T-cell (primary cell): ENCODE data around the gene DPEP1. TPM values are rescaled to one million over a fixed set of nuclear protein-coding genes. Genes with fewer than 3 reads are reported as not detected.
"Not testable (repeated sequence)": the region's sequence is repeated elsewhere in the genome, so short reads cannot be mapped to it uniquely, and the experiment has no call there.

Source experiments
- ATAC-seq, 4 experiments: fragments of 200-7000 bp in 3 of 4; fragments of 150-1000 bp in 1 of 4; cut with Tn5 transposase; replicated peaks in 1 of 4; 1 replicate in 3 of 4; 2 replicates in 1 of 4; pipeline ENCODE4 v1.10.0; 2021; ENCODE audit warnings: moderate library complexity in 3 of 4, mild to moderate bottlenecking in 2 of 4, moderate number of reproducible peaks in 1 of 4
- CTCF ChIA-PET, 2 donors: fragments of 300-600 bp; sonication (Branson Sonifier 250); formaldehyde crosslinking; loops; one replicate each; lab custom pipeline; 2022; ENCODE audit warnings: antibody characterized with exemption in 2 of 2; lab: Charles Lee
- POLR2A ChIA-PET, 2 donors: fragments of 300-600 bp; sonication (Branson Sonifier 250); formaldehyde crosslinking; loops; one replicate each; lab custom pipeline; 2022; ENCODE audit warnings: antibody characterized with exemption in 2 of 2; lab: Charles Lee
- DNase-seq, 35 experiments: peaks; one replicate each; pipeline versions ENCODE4 v3.0.0 to v3.0.0-alpha.2; 2013 to 2023
- H3K27ac ChIP-seq: one replicate; pipeline ENCODE4 v1.5.1; 2013; ENCODE audit warnings: low read length
- H3K27me3 ChIP-seq, 2 experiments: replicated peaks in 1 of 2; 1 replicate in 1 of 2; 2 replicates in 1 of 2; pipeline versions ENCODE4 v1.6.1 to v1.7.0; 2013; ENCODE audit warnings: low read length in 1 of 2, mixed read lengths in 1 of 2; ENCODE audit not compliant: control insufficient read depth in 2 of 2, insufficient read depth in 2 of 2; ENCODE audit errors: extremely low read depth in 1 of 2
- H3K36me3 ChIP-seq, 2 donors: 1 replicate in 1 of 2; 2 replicates in 1 of 2; pipeline versions ENCODE4 v1.6.1 to v1.7.0; 2013; ENCODE audit warnings: low read length in 1 of 2; ENCODE audit not compliant: control insufficient read depth in 2 of 2, insufficient read depth in 1 of 2; ENCODE audit errors: extremely low read depth in 1 of 2
- H3K4me1 ChIP-seq, 2 experiments: 1 replicate in 1 of 2; 2 replicates in 1 of 2; pipeline versions ENCODE4 v1.6.1 to v1.7.0; 2013; ENCODE audit warnings: low read length in 2 of 2, mixed read lengths in 1 of 2; ENCODE audit not compliant: insufficient read depth in 2 of 2, control insufficient read depth in 1 of 2; ENCODE audit errors: extremely low read depth in 1 of 2
- H3K4me3 ChIP-seq, 2 donors: 1 replicate in 1 of 2; 2 replicates in 1 of 2; pipeline versions ENCODE4 v1.5.1 to v1.7.0; 2013; ENCODE audit warnings: mild to moderate bottlenecking in 2 of 2, low read length in 1 of 2, moderate library complexity in 1 of 2; ENCODE audit not compliant: control insufficient read depth in 1 of 2; ENCODE audit errors: extremely low read depth in 1 of 2
- H3K9me3 ChIP-seq: 2 replicates; pipeline ENCODE4 v1.7.0; 2013
- H3K27ac Mint-ChIP-seq, 2 donors: one replicate each; pipeline ENCODE4 v1.8.0; 2020 to 2021; ENCODE audit warnings: mild to moderate bottlenecking in 2 of 2, mixed read lengths in 2 of 2
- H3K27me3 Mint-ChIP-seq, 2 donors: one replicate each; pipeline ENCODE4 v1.8.0; 2021 to 2022; ENCODE audit warnings: mixed read lengths in 2 of 2
- H3K36me3 Mint-ChIP-seq: one replicate; pipeline ENCODE4 v1.8.0; 2021; ENCODE audit warnings: mixed read lengths
- H3K4me1 Mint-ChIP-seq, 3 donors: one replicate each; pipeline ENCODE4 v1.8.0; 2020 to 2022; ENCODE audit warnings: mixed read lengths in 3 of 3, mild to moderate bottlenecking in 1 of 3
- H3K4me3 Mint-ChIP-seq, 3 donors: one replicate each; pipeline ENCODE4 v1.8.0; 2020 to 2022; ENCODE audit warnings: mild to moderate bottlenecking in 3 of 3, mixed read lengths in 3 of 3, moderate library complexity in 3 of 3
- H3K9me3 Mint-ChIP-seq, 3 donors: one replicate each; pipeline ENCODE4 v1.8.0; 2020 to 2022; ENCODE audit warnings: mixed read lengths in 3 of 3
- WGBS: methylation state at CpG from one replicate; pipeline ENCODE4 v1.1.5; 2013; ENCODE audit warnings: missing lambda C conversion rate; ENCODE audit not compliant: insufficient coverage; 5-methylcytosine and 5-hydroxymethylcytosine counted together
- total RNA-seq, 35 experiments: library from RNA in 6 of 35; stranded (reverse) in 6 of 35; fragments of 120-200 nt in 1 of 35; gene quantifications; one replicate each; pipeline versions ENCODE4 v1.2.1 to v1.2.4 and lab custom pipeline; 2013 to 2026

Gene DPEP1
- total RNA-seq, 5 donors from 2014 or later (not counting 1 experiment from before 2014, with no cell fraction given): 0.18 TPM; not detected in 4

- ChIA-PET POLR2A (interaction anchor here in 1 of 2 donors (0.6 kb wide), 1 partner anchor 28 kb away, joined by 3 read pairs; the partner anchor contains the start of gene CDK10), CTCF (no interaction called here)
- H3K4me1 ChIP-seq: peaks cover 2 to 45% of the 10 kb centered on the region in 2 experiments
- ATAC-seq: no peak
- no peaks in the 10 kb centered on the region for H3K27me3 ChIP-seq
- Mint-ChIP-seq H3K36me3 (peaks cover 13% of the 10 kb centered on the region), H3K27ac (peak overlapping the region; percentile 78 to 80), H3K4me1 (peaks cover 23 to 41% (median 33%) of the 10 kb centered on the region in 3 donors), H3K9me3 (no peaks in the 10 kb centered on the region), H3K27me3 (no peaks in the 10 kb centered on the region), H3K4me3 (peak overlapping the region; percentile 82 to 88 (median 82))
- peak in 1 of 35 experiments; percentile 8 for DNase-seq
- peak overlapping the region; percentile 63 to 87 for H3K4me3 ChIP-seq
- 24% methylated on average over 25 of the region's 27 CpGs for WGBS
- no peaks in the 10 kb centered on the region for H3K9me3 ChIP-seq
- H3K27ac ChIP-seq: peak overlapping the region; percentile 11
- H3K36me3 ChIP-seq: peaks cover 2 to 12% of the 10 kb centered on the region in 2 donors
Observed at GRCh38 chr16:89658221-89658879, 44.9 kb downstream of the DPEP1 start.

GRCh38 chr16:89660146-89660545, 46.7 kb downstream of the DPEP1 start:
- Mint-ChIP-seq H3K9me3 (no peaks in the 10 kb centered on the region), H3K36me3 (peaks cover 17% of the 10 kb centered on the region), H3K27ac (no peak overlapping the region), H3K4me3 (peak overlapping the region in 2 of 3 donors; percentile 15 to 34), H3K27me3 (no peaks in the 10 kb centered on the region), H3K4me1 (peaks cover 21 to 30% (median 26%) of the 10 kb centered on the region in 3 donors)
- no peaks in the 10 kb centered on the region for H3K9me3 ChIP-seq
- H3K27me3 ChIP-seq: no peaks in the 10 kb centered on the region
- no peak for ATAC-seq
- ChIA-PET POLR2A (no interaction called here), CTCF (no interaction called here)
- 97% methylated on average over 6 of the region's 7 CpGs for WGBS
- H3K4me3 ChIP-seq: no peak overlapping the region
- no peak for DNase-seq
- peaks cover 4 to 8% of the 10 kb centered on the region in 2 donors for H3K36me3 ChIP-seq
- H3K27ac ChIP-seq: no peak overlapping the region
- H3K4me1 ChIP-seq: peaks cover 2 to 37% of the 10 kb centered on the region in 2 experiments

GRCh38 chr16:89661215-89661614, 47.8 kb downstream of the DPEP1 start:
- no peaks in the 10 kb centered on the region for H3K9me3 Mint-ChIP-seq
- H3K36me3 Mint-ChIP-seq: peaks cover 17% of the 10 kb centered on the region
- peaks cover 2 to 28% of the 10 kb centered on the region in 2 experiments for H3K4me1 ChIP-seq
- H3K27me3 Mint-ChIP-seq: no peaks in the 10 kb centered on the region
- ChIA-PET POLR2A (no interaction called here), CTCF (no interaction called here)
- peaks cover 14 to 19% (median 16%) of the 10 kb centered on the region in 3 donors for H3K4me1 Mint-ChIP-seq
- no peak overlapping the region for H3K27ac Mint-ChIP-seq
- ATAC-seq (no peak), DNase-seq (no peak)
- H3K36me3 ChIP-seq: peaks cover 4 to 8% of the 10 kb centered on the region in 2 donors
- H3K27me3 ChIP-seq: no peaks in the 10 kb centered on the region
- no peak overlapping the region for H3K27ac ChIP-seq
- no peaks in the 10 kb centered on the region for H3K9me3 ChIP-seq
- H3K4me3 Mint-ChIP-seq: no peak overlapping the region
- no peak overlapping the region for H3K4me3 ChIP-seq
- 89% methylated on average over 7 of the region's 9 CpGs for WGBS

GRCh38 chr16:89664238-89664637, 50.8 kb downstream of the DPEP1 start:
- peaks cover 13 to 15% (median 13%) of the 10 kb centered on the region in 3 donors for H3K4me1 Mint-ChIP-seq
- POLR2A ChIA-PET, ATAC-seq, H3K4me1 ChIP-seq, H3K27ac Mint-ChIP-seq, H3K27me3 Mint-ChIP-seq, H3K9me3 ChIP-seq, H3K36me3 ChIP-seq, H3K4me3 ChIP-seq, H3K27me3 ChIP-seq, H3K9me3 Mint-ChIP-seq, H3K27ac ChIP-seq, H3K4me3 Mint-ChIP-seq, CTCF ChIA-PET, DNase-seq: not testable (repeated sequence)
- 80% methylated on average over 2 of the region's 11 CpGs for WGBS
- peaks cover 17% of the 10 kb centered on the region for H3K36me3 Mint-ChIP-seq

GRCh38 chr16:89667000-89667399, 53.6 kb downstream of the DPEP1 start:
- POLR2A ChIA-PET, H3K4me1 ChIP-seq, H3K27ac Mint-ChIP-seq, H3K27me3 Mint-ChIP-seq, CTCF ChIA-PET, H3K4me3 Mint-ChIP-seq, ATAC-seq, H3K9me3 ChIP-seq, H3K36me3 ChIP-seq, H3K9me3 Mint-ChIP-seq, H3K27me3 ChIP-seq, H3K27ac ChIP-seq, H3K4me3 ChIP-seq: not testable (repeated sequence)
- WGBS: no CpG with 5 or more reads among the region's 7 CpGs
- H3K4me1 Mint-ChIP-seq: peaks cover 9 to 13% (median 11%) of the 10 kb centered on the region in 3 donors
- peak in 1 of 35 experiments; percentile 29 for DNase-seq
- peaks cover 10% of the 10 kb centered on the region for H3K36me3 Mint-ChIP-seq

- Mint-ChIP-seq H3K9me3 (no peaks in the 10 kb centered on the region), H3K4me3 (peak overlapping the region in 1 of 3 donors; percentile 43), H3K27ac (no peak overlapping the region), H3K4me1 (peaks cover 9 to 13% (median 11%) of the 10 kb centered on the region in 3 donors), H3K27me3 (no peaks in the 10 kb centered on the region), H3K36me3 (peaks cover 10% of the 10 kb centered on the region)
- Histone ChIP-seq H3K4me3 (no peak overlapping the region), H3K9me3 (no peaks in the 10 kb centered on the region), H3K36me3 (peaks cover 0 to 8% of the 10 kb centered on the region in 2 donors), H3K27ac (no peak overlapping the region), H3K27me3 (no peaks in the 10 kb centered on the region), H3K4me1 (peaks cover 0 to 5% of the 10 kb centered on the region in 2 experiments)
- CTCF ChIA-PET: no interaction called here
- ATAC-seq (no peak), DNase-seq (no peak)
- 76% methylated on average over 6 of the region's 9 CpGs for WGBS
- POLR2A ChIA-PET: interaction anchor here in 1 of 2 donors (0.7 kb wide), 1 partner anchor 10 kb away, joined by 4 read pairs; no protein-coding TSS in a partner anchor
Observed at GRCh38 chr16:89667633-89668032, 54.2 kb downstream of the DPEP1 start.
